ENCODE data around the gene CPVL.

Gene CPVL

DNA sequence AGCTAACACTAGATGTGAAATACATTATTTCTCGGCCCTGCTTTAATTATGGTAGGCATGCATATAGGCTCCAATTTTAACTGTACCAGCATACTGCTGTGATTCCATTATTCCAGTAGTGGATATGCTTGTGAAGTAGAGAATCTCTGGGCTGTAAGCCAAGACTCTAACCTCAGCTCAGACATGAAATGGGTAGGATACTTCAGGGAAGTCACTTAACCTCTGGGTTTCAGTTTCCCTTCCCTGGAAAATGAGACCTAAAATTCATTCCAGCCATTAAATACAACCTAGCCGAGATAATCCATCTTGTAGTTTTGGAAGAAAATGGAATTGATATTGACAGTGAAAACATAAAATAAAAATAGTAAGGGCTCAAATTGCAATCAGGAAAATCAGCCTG, 128.6 kb downstream of the CPVL start:
- no peak overlapping the region for H3K27ac ChIP-seq
- TF ChIP-seq, protein P1, sequence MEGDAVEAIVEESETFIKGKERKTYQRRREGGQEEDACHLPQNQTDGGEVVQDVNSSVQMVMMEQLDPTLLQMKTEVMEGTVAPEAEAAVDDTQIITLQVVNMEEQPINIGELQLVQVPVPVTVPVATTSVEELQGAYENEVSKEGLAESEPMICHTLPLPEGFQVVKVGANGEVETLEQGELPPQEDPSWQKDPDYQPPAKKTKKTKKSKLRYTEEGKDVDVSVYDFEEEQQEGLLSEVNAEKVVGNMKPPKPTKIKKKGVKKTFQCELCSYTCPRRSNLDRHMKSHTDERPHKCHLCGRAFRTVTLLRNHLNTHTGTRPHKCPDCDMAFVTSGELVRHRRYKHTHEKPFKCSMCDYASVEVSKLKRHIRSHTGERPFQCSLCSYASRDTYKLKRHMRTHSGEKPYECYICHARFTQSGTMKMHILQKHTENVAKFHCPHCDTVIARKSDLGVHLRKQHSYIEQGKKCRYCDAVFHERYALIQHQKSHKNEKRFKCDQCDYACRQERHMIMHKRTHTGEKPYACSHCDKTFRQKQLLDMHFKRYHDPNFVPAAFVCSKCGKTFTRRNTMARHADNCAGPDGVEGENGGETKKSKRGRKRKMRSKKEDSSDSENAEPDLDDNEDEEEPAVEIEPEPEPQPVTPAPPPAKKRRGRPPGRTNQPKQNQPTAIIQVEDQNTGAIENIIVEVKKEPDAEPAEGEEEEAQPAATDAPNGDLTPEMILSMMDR (IDR thresholded peaks at IDR 0.05): no peak
- TF ChIP-seq ZFX (IDR thresholded peaks at IDR 0.05; ENCODE audit: borderline replicate concordance): no peak

DNA sequence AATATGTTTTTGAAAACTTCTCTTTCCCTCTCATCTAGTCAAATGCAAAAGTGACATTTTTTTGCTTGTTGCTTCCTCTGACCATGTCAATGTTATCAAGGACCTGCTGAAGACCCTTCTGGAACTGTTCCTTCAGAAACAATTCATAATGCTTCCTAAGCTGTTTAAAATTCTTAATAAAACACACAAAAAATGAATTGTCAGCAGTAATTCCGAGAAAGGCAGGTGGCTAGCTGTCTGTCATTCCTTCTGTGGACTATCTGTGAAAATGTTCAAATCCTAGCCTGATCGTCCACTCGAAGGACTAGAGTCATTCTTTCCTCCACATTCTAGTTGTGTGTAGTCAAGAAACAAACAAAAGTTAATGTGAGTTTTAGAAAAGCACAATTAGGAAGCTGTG, 131.6 kb downstream of the CPVL start:
- H3K27ac ChIP-seq: no peak overlapping the region
- TF ChIP-seq, protein P1 (IDR thresholded peaks at IDR 0.05): no peak
- no peak for TF ChIP-seq ZFX (IDR thresholded peaks at IDR 0.05; ENCODE audit: borderline replicate concordance)

DNA sequence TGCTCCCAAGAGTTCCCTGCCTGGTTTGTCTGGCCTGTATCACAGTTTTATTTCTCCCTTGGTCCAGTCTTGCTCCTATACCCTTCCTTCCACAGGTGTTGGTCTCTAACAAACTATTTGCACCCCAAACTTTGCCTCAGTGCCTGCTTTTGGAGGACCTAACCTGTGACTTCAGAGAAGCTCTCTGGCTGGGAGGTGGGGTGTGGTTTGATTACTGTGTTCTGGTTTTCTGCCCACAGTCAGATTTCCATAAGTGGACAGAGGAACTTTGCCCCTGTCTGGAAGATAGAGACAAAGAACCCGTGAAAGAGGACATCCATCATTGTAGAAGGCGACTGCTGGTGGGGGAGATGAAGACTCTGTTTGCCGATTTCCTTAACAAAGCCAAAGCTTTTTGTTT, 132.4 kb downstream of the CPVL start:
- TF ChIP-seq ZFX (IDR thresholded peaks at IDR 0.05; ENCODE audit: borderline replicate concordance): no peak
- TF ChIP-seq, protein P1 (IDR thresholded peaks at IDR 0.05): no peak

DNA sequence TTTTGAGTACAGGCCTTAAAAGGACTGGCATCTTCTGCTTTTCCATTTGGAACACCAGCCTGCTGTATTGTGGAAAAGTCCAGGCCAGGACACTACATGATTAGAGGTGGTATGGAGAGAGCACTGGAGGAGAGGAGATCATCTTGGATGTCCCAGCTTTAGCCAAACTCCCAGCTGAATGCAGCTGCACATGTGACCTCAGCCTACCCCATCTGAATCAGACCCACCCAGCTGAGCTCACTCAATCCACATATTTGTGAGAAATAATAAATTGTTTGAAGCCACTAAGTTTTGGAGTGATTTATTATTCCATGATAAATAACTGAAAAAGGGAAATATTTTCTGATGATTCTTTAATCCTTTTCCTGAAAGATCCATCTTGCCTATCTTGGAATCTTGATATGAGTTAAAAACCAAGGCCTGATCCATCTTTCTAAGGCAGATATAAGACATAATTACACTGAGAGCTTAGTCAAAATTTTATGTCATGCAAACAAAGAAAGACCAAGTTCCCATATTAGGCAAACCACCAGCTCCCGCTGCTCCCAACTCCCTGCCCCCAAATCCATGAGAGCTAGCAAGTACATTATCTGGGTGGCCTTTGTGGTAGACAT, 133.1 kb downstream of the CPVL start:
- H3K27ac ChIP-seq: no peak overlapping the region
- TF ChIP-seq ZFX (IDR thresholded peaks at IDR 0.05; ENCODE audit: borderline replicate concordance): no peak

More for the DNA sequence above, 132.4 kb downstream of the CPVL start:
- H3K27ac ChIP-seq: no peak overlapping the region

DNA sequence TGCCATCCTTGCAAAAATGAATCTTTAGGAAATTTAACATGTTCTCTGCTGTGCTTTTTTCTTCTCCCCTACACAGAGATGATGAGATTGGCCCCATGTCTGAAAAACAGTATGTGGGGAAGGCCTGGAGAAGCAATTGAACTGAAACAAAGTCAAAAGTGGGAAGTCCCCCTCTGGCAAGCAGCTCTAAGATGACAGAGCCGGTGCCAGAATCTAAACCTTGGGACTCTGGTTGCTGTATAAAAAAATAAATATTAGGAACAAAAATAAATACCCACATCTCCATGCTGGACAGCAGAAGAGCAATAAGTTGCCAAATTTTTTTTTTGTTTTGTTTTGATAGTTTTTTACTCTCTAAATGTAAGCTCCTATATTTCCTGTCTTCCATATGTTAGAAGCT, 136.4 kb downstream of the CPVL start:
- no peak overlapping the region for H3K27ac ChIP-seq
- TF ChIP-seq ZFX (IDR thresholded peaks at IDR 0.05; ENCODE audit: borderline replicate concordance): no peak

DNA sequence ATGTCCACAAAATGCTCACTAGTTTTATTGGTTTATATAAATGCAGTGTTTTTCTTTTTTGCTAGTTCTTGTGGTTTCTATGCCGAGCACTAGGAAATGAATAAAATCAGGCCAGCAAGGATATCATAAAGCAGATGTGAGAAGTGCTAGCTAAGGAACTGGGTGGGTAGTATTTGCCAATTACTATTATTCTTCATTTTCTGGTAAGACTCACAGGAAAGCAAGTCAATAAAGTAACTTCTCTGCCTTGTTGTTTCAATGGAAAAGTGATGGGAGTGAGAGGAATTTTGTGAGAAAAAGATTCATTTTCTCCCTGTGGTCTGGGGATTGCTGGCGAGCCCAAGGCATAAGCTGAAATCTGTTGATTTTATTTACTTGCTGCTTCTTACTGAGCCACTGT, 137.7 kb downstream of the CPVL start:
- TF ChIP-seq, protein P1 (IDR thresholded peaks at IDR 0.05): no peak
- no peak for TF ChIP-seq ZFX (IDR thresholded peaks at IDR 0.05; ENCODE audit: borderline replicate concordance)
- H3K27ac ChIP-seq: no peak overlapping the region

DNA sequence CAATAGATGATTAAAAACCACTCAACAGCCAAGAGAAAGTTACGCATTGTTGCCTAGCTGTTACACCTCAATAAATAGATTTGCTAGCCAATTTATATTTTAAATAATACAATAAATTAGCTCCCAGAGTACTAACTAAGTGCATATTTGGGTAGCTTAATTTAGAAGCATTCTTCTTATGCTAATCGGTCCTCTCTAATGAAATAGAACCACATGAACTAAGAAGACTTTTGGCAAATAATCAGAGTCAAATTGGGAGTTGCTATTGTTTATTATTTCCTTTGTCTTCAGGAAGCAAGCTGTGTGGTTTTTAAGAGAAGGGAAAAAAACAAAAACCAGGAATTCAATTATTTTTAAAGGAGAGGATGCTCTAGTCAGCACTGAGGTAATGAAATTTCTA, 139.2 kb downstream of the CPVL start:
- no peak overlapping the region for H3K27ac ChIP-seq
- no peak for TF ChIP-seq ZFX (IDR thresholded peaks at IDR 0.05; ENCODE audit: borderline replicate concordance)
- TF ChIP-seq, protein P1 (IDR thresholded peaks at IDR 0.05): no peak

DNA sequence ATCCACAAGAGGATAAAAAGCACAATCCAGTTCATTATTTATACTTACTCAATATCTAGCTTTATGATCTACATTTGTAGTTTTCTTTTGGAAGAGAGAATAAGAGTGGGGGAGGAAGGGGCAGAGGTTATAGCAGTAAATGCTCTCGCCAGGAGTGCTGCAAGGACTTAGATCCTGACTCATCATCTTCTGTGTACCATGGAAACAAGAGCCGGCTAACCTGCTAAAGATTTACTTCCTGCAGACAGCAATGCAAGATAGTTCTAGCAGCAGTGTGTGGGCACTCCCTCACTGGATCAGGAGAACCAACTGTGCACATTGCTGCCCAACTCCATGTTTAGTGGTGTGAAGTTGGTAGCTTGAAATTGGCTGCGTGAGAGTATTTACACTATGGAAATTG, 140.5 kb downstream of the CPVL start:
- TF ChIP-seq, protein P1 (IDR thresholded peaks at IDR 0.05): no peak
- no peak for TF ChIP-seq ZFX (IDR thresholded peaks at IDR 0.05; ENCODE audit: borderline replicate concordance)
- no peak overlapping the region for H3K27ac ChIP-seq
